NCI-H2171 (cell line): Measurements from ENCODE around the gene MRPL44.

Experiments used
- DNase-seq: peaks from one replicate; lab custom pipeline; 2025; lab: John Stamatoyannopoulos, UW

Gene MRPL44

GRCh38 chr2:223957092-223957851, at the start of gene MRPL44:
MRPL44 (plus strand) TSS chr2:223957463; CDS start chr2:223957473, 10 bp downstream.
- DNase-seq = peak; percentile 74

GRCh38 chr2:223908304-223908998, 48.8 kb upstream of the MRPL44 start:
- DNase-seq = no peak

- no peak for DNase-seq
Observed at GRCh38 chr2:223909001-223909741, 48.1 kb upstream of the MRPL44 start.

GRCh38 chr2:223914324-223914723, 42.9 kb upstream of the MRPL44 start:
- no peak for DNase-seq

- no peak for DNase-seq
Observed at GRCh38 chr2:223915071-223915470, 42.2 kb upstream of the MRPL44 start.

GRCh38 chr2:223916181-223916920, 40.9 kb upstream of the MRPL44 start:
- DNase-seq = no peak

GRCh38 chr2:223918671-223919134, 38.6 kb upstream of the MRPL44 start:
- no peak for DNase-seq

GRCh38 chr2:223920109-223920508, 37.2 kb upstream of the MRPL44 start:
- no peak for DNase-seq

GRCh38 chr2:223921204-223921603, 36.1 kb upstream of the MRPL44 start:
- no peak for DNase-seq

- no peak for DNase-seq
Observed at GRCh38 chr2:223922308-223922707, 35.0 kb upstream of the MRPL44 start.

- no peak for DNase-seq
Observed at GRCh38 chr2:223923976-223924375, 33.3 kb upstream of the MRPL44 start.

- DNase-seq = no peak
Observed at GRCh38 chr2:223925106-223925505, 32.2 kb upstream of the MRPL44 start.

GRCh38 chr2:223928113-223929006, 28.9 kb upstream of the MRPL44 start:
- DNase-seq = no peak

- no peak for DNase-seq
Observed at GRCh38 chr2:223929571-223930102, 27.6 kb upstream of the MRPL44 start.

- DNase-seq = no peak
Observed at GRCh38 chr2:223930103-223930976, 26.9 kb upstream of the MRPL44 start.

GRCh38 chr2:223932816-223933800, 24.2 kb upstream of the MRPL44 start:
- DNase-seq = no peak

- DNase-seq = no peak
Observed at GRCh38 chr2:223934870-223935269, 22.4 kb upstream of the MRPL44 start.

GRCh38 chr2:223935459-223936125, 21.7 kb upstream of the MRPL44 start:
- DNase-seq = no peak
